Nephron progenitor cell (in vitro differentiated cells): ENCODE measurements around the gene CA11.
"Not testable (repeated sequence)": the region's sequence is repeated elsewhere in the genome, so short reads cannot be mapped to it uniquely, and the experiment has no call there.

Experiments used
- DNase-seq: peaks from one replicate; pipeline ENCODE4 v3.0.0; 2021
- H3K27ac Mint-ChIP-seq: 2 replicates; pipeline ENCODE4 v1.8.0; 2021; ENCODE audit warnings: mild to moderate bottlenecking, moderate library complexity, mixed read lengths
- H3K27me3 Mint-ChIP-seq: 2 replicates; pipeline ENCODE4 v1.8.0; 2021; ENCODE audit warnings: mild to moderate bottlenecking, low read depth, mixed read lengths; ENCODE audit not compliant: poor library complexity
- H3K36me3 Mint-ChIP-seq: 2 replicates; pipeline ENCODE4 v1.8.0; 2021; ENCODE audit warnings: low read depth, mixed read lengths
- H3K4me1 Mint-ChIP-seq: 2 replicates; pipeline ENCODE4 v1.8.0; 2021; ENCODE audit warnings: mixed read lengths
- H3K4me3 Mint-ChIP-seq: 2 replicates; pipeline ENCODE4 v1.8.0; 2021; ENCODE audit warnings: mild to moderate bottlenecking, moderate library complexity, mixed read lengths
- H3K9me3 Mint-ChIP-seq: 2 replicates; pipeline ENCODE4 v1.8.0; 2021; ENCODE audit warnings: mild to moderate bottlenecking, moderate library complexity, mixed read lengths
- TF ChIP-seq, protein P1 (sequence below): fragments of 200-600 bp; sonication (generic); IDR thresholded peaks from 2 replicates; pipeline ENCODE4 v1.5.0; 2021; ENCODE audit warnings: antibody characterized with exemption

The CA11 gene

GRCh38 chr19:48633148-48634035 lies 12.6 kb downstream of the CA11 start:
- peaks cover 71% of the 10 kb centered on the region for H3K4me1 Mint-ChIP-seq
- TF ChIP-seq, protein P1, sequence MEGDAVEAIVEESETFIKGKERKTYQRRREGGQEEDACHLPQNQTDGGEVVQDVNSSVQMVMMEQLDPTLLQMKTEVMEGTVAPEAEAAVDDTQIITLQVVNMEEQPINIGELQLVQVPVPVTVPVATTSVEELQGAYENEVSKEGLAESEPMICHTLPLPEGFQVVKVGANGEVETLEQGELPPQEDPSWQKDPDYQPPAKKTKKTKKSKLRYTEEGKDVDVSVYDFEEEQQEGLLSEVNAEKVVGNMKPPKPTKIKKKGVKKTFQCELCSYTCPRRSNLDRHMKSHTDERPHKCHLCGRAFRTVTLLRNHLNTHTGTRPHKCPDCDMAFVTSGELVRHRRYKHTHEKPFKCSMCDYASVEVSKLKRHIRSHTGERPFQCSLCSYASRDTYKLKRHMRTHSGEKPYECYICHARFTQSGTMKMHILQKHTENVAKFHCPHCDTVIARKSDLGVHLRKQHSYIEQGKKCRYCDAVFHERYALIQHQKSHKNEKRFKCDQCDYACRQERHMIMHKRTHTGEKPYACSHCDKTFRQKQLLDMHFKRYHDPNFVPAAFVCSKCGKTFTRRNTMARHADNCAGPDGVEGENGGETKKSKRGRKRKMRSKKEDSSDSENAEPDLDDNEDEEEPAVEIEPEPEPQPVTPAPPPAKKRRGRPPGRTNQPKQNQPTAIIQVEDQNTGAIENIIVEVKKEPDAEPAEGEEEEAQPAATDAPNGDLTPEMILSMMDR, result no peak
- H3K36me3 Mint-ChIP-seq, result peaks cover 2% of the 10 kb centered on the region
- H3K27ac Mint-ChIP-seq, result peak overlapping the region; percentile 46
- peak overlapping the region; percentile 76 for H3K4me3 Mint-ChIP-seq
- DNase-seq, result no peak
- H3K27me3 Mint-ChIP-seq, result no peaks in the 10 kb centered on the region
- H3K9me3 Mint-ChIP-seq, result no peaks in the 10 kb centered on the region

DNA sequence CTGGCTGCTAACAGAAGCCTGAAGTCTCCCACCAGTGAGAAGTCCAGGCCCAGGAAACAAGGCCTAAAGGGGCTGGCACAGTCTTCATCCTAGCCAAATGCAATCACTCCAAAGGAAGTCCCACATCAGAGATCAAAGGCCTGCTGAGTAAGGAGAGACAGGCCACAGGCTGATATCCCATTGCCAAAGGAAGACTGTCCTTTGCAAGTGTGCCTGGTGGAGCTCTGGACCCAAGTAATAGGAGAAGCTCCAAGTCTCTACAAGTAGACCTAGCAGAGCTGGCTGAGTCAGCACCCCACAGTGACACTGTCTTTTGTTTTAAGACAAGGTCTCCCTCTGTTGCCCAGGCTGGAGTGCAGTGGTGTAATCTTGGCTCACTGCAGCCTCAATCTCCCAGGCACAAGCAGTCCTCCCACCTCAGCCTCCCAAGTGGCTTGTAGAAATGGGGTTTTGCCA lies 13.3 kb downstream of the CA11 start:
- H3K27ac Mint-ChIP-seq, result peak overlapping the region; percentile 46
- TF ChIP-seq, protein P1, result no peak
- H3K9me3 Mint-ChIP-seq, result no peaks in the 10 kb centered on the region
- peak overlapping the region; percentile 39 for H3K4me3 Mint-ChIP-seq
- no peak for DNase-seq
- peaks cover 68% of the 10 kb centered on the region for H3K4me1 Mint-ChIP-seq
- no peaks in the 10 kb centered on the region for H3K27me3 Mint-ChIP-seq
- no peaks in the 10 kb centered on the region for H3K36me3 Mint-ChIP-seq

GRCh38 chr19:48632286-48632685 lies 13.7 kb downstream of the CA11 start:
- H3K27me3 Mint-ChIP-seq, H3K36me3 Mint-ChIP-seq, H3K9me3 Mint-ChIP-seq, DNase-seq: not testable (repeated sequence)
- peak overlapping the region; percentile 39 for H3K4me3 Mint-ChIP-seq
- peak overlapping the region; percentile 46 for H3K27ac Mint-ChIP-seq
- peaks cover 73% of the 10 kb centered on the region for H3K4me1 Mint-ChIP-seq

GRCh38 chr19:48631225-48631624 lies 14.8 kb downstream of the CA11 start:
- Mint-ChIP-seq H3K27me3 (no peaks in the 10 kb centered on the region), H3K4me3 (no peak overlapping the region), H3K9me3 (no peaks in the 10 kb centered on the region), H3K36me3 (no peaks in the 10 kb centered on the region), H3K4me1 (peaks cover 76% of the 10 kb centered on the region), H3K27ac (no peak overlapping the region)
- no peak for DNase-seq
- TF ChIP-seq, protein P1, result no peak

DNA sequence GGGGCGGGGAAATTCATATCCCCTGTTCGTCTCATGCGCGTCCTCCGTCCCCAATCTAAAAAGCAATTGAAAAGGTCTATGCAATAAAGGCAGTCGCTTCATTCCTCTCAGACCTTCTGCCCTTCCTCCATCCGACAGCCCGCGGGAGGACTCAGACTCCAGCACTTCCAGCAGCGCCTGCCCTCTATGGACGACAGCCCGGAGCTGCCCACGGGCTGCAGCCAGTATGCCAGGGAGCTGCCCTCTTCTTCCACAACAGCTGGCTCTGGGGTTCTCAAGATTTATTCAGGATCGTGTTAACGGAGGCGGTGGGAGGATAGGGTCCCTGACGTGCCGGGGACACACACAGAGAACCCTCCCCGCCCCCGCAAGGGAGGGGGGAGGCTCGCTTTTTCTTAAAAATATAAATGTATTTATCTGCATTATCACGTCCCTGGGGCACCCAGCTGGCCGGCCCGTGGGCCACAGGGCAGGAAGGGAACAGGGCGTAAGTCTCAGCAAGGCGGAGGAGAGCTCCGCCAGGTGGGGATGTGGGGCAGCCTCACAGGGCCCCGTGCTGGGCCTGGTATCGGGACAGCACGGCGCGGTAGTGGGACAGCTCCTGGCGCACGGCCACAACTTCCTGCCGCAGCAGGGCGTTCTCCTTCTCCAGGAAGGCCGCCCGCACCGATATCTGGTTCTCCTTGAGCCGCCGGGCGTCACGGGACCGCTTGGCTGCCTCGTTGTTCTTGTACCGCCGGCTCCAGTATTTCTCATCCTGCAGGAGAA lies 15.5 kb downstream of the CA11 start:
- Mint-ChIP-seq H3K4me1 (peaks cover 73% of the 10 kb centered on the region), H3K4me3 (peak overlapping the region; percentile 38), H3K36me3 (no peaks in the 10 kb centered on the region), H3K9me3 (no peaks in the 10 kb centered on the region), H3K27me3 (no peaks in the 10 kb centered on the region), H3K27ac (no peak overlapping the region)
- DNase-seq, result no peak
- TF ChIP-seq, protein P1, result no peak

GRCh38 chr19:48629599-48630295 lies 16.2 kb downstream of the CA11 start:
- no peaks in the 10 kb centered on the region for H3K9me3 Mint-ChIP-seq
- H3K4me3 Mint-ChIP-seq, result peak overlapping the region; percentile 38
- TF ChIP-seq, protein P1, result no peak
- peaks cover 76% of the 10 kb centered on the region for H3K4me1 Mint-ChIP-seq
- H3K36me3 Mint-ChIP-seq, result no peaks in the 10 kb centered on the region
- H3K27me3 Mint-ChIP-seq, result no peaks in the 10 kb centered on the region
- no peak overlapping the region for H3K27ac Mint-ChIP-seq
- peak; percentile 75 for DNase-seq
